Liver (tissue), 9 donors: Measurements from ENCODE around the gene CSN3. TPM values are rescaled to one million over a fixed set of nuclear protein-coding genes. Genes with fewer than 3 reads are reported as not detected.

Source experiments
- DNase-seq: peaks from one replicate; pipeline ENCODE4 v3.0.0-alpha.2; 2017; ENCODE audit warnings: low spot score
- H3K27ac ChIP-seq, 2 donors: one replicate each; pipeline ENCODE4 v1.7.0; 2013; ENCODE audit warnings: inconsistent platforms in 2 of 2, low read length in 2 of 2, control low read depth in 1 of 2, low read depth in 1 of 2, mild to moderate bottlenecking in 1 of 2
- H3K27me3 ChIP-seq, 4 donors: one replicate each; pipeline versions ENCODE4 v1.6.1 to v1.7.0; 2013; ENCODE audit warnings: low read length in 3 of 4, inconsistent platforms in 1 of 4, mild to moderate bottlenecking in 1 of 4, moderate library complexity in 1 of 4; ENCODE audit not compliant: control insufficient read depth in 4 of 4, insufficient read depth in 4 of 4
- H3K36me3 ChIP-seq, 4 donors: one replicate each; pipeline versions ENCODE4 v1.6.1 to v1.7.0; 2013; ENCODE audit warnings: low read length in 3 of 4, mild to moderate bottlenecking in 3 of 4, low read depth in 1 of 4, moderate library complexity in 1 of 4; ENCODE audit not compliant: control insufficient read depth in 4 of 4, insufficient read depth in 3 of 4
- H3K4me1 ChIP-seq, 4 donors: one replicate each; pipeline versions ENCODE4 v1.6.1 to v1.7.0; 2013; ENCODE audit warnings: low read length in 3 of 4, mild to moderate bottlenecking in 3 of 4, moderate library complexity in 1 of 4; ENCODE audit not compliant: control insufficient read depth in 4 of 4, insufficient read depth in 4 of 4
- H3K4me3 ChIP-seq, 3 donors: one replicate each; pipeline versions ENCODE4 v1.6.1 to v1.7.0; 2013; ENCODE audit warnings: low read length in 3 of 3, control low read depth in 1 of 3, low read depth in 1 of 3, mild to moderate bottlenecking in 1 of 3
- H3K9ac ChIP-seq, 2 donors: one replicate each; pipeline ENCODE4 v1.7.0; 2013; ENCODE audit warnings: low read length in 2 of 2, mild to moderate bottlenecking in 2 of 2, moderate library complexity in 2 of 2, control low read depth in 1 of 2, low read depth in 1 of 2
- H3K9me3 ChIP-seq, 4 donors: one replicate each; pipeline versions ENCODE4 v1.6.1 to v1.7.0; 2013; ENCODE audit warnings: low read length in 3 of 4; ENCODE audit not compliant: control insufficient read depth in 4 of 4
- CTCF ChIP-seq: fragments of 150-350 bp; IDR thresholded peaks from 2 replicates; pipeline ENCODE4 v1.5.1; 2017; ENCODE audit warnings: improper control_type of control experiment, low read depth, low read length; ENCODE audit not compliant: missing input control
- EGR1 ChIP-seq, 2 donors: IDR thresholded peaks; 2 replicates each; pipeline ENCODE4 v1.6.1; 2016 to 2018; ENCODE audit warnings: antibody characterized with exemption in 2 of 2, low read depth in 2 of 2
- FOXA1 ChIP-seq: IDR thresholded peaks from 2 replicates; pipeline ENCODE4 v1.6.1; 2016; ENCODE audit warnings: antibody characterized with exemption
- FOXA2 ChIP-seq: IDR thresholded peaks from 2 replicates; pipeline ENCODE4 v1.6.1; 2016; ENCODE audit warnings: antibody characterized with exemption
- GABPA ChIP-seq, 2 donors: IDR thresholded peaks in 1 of 2; conservative IDR thresholded peaks in 1 of 2; 2 replicates each; pipeline ENCODE4 v1.6.1; 2016; ENCODE audit warnings: antibody characterized with exemption in 2 of 2, mild to moderate bottlenecking in 1 of 2, moderate library complexity in 1 of 2
- HNF4A ChIP-seq, 2 donors: conservative IDR thresholded peaks; 2 replicates each; pipeline ENCODE4 v1.6.1; 2016; ENCODE audit warnings: antibody characterized with exemption in 2 of 2, mild to moderate bottlenecking in 2 of 2
- HNF4G ChIP-seq: IDR thresholded peaks from 2 replicates; pipeline ENCODE4 v1.6.1; 2016; ENCODE audit warnings: antibody characterized with exemption
- JUND ChIP-seq, 2 donors: IDR thresholded peaks; 2 replicates each; pipeline ENCODE4 v1.6.1; 2016; ENCODE audit warnings: antibody characterized with exemption in 2 of 2
- MAX ChIP-seq: IDR thresholded peaks from 2 replicates; pipeline ENCODE4 v1.6.1; 2016; ENCODE audit warnings: antibody characterized with exemption
- NR2F2 ChIP-seq: IDR thresholded peaks from 2 replicates; pipeline ENCODE4 v1.6.1; 2016; ENCODE audit warnings: antibody characterized with exemption
- RAD21 ChIP-seq, 2 donors: IDR thresholded peaks; 2 replicates each; pipeline ENCODE4 v1.6.1; 2016; ENCODE audit warnings: antibody characterized with exemption in 2 of 2, mild to moderate bottlenecking in 2 of 2
- REST ChIP-seq: IDR thresholded peaks from 2 replicates; pipeline ENCODE4 v1.6.1; 2016; ENCODE audit warnings: antibody characterized with exemption, mild to moderate bottlenecking
- RXRA ChIP-seq, 2 donors: IDR thresholded peaks; 2 replicates each; pipeline ENCODE4 v1.6.1; 2017 to 2018; ENCODE audit warnings: antibody characterized with exemption in 2 of 2, mild to moderate bottlenecking in 1 of 2
- SP1 ChIP-seq: IDR thresholded peaks from 2 replicates; pipeline ENCODE4 v1.6.1; 2018; ENCODE audit warnings: antibody characterized with exemption, mild to moderate bottlenecking
- TAF1 ChIP-seq: conservative IDR thresholded peaks from 2 replicates; pipeline ENCODE4 v1.6.1; 2016; ENCODE audit warnings: antibody characterized with exemption, mild to moderate bottlenecking
- YY1 ChIP-seq: IDR thresholded peaks from 2 replicates; pipeline ENCODE4 v1.6.1; 2016; ENCODE audit warnings: antibody characterized with exemption, mild to moderate bottlenecking
- ZBTB33 ChIP-seq: IDR thresholded peaks from 2 replicates; pipeline ENCODE4 v1.6.1; 2016; ENCODE audit warnings: antibody characterized with exemption
- WGBS: extraction: QIAGEN DNeasy Blood & Tissue Kit; methylation state at CpG from one replicate; pipeline ENCODE4 v1.1.7; 2013; 5-methylcytosine and 5-hydroxymethylcytosine counted together
- polyA plus RNA-seq, 2 donors: library from polyadenylated mRNA; stranded (reverse) in 1 of 2; unstranded in 1 of 2; fragments of 200-250 nt in 1 of 2; fragments of >200 nt in 1 of 2; fragmentation: Nextera tagmentation in 1 of 2; extraction: Ambion mirVana in 1 of 2; gene quantifications; one replicate each; pipeline versions ENCODE4 v1.2.1 to v1.2.3, GENCODE V29; 2013 to 2015
- total RNA-seq, 2 donors: library from RNA; depleted of rRNA; stranded (reverse); fragments of >200 nt; gene quantifications; one replicate each; pipeline ENCODE4 v1.2.3, GENCODE V29; 2014
- donor health status: healthy.
- donor health status: healthy.
- donor health status: healthy.
- donor health status: healthy.
- donor health status: healthy.

The CSN3 gene
- total and polyA plus RNA-seq, 4 donors: not detected

- Histone ChIP-seq H3K9me3 (no peaks in the 10 kb centered on the region), H3K4me3 (no peak overlapping the region), H3K27ac (no peak overlapping the region), H3K27me3 (no peaks in the 10 kb centered on the region), H3K4me1 (no peaks in the 10 kb centered on the region), H3K9ac (no peak overlapping the region), H3K36me3 (no peaks in the 10 kb centered on the region)
- no peak for DNase-seq
- WGBS: 78% methylated on average over 1 of the region's 1 CpG
- TF ChIP-seq JUND (IDR thresholded peaks at IDR 0.05): no peak
- TF ChIP-seq YY1: no peak
- TF ChIP-seq NR2F2: no peak
- no peak for TF ChIP-seq EGR1 (IDR thresholded peaks at IDR 0.05; ENCODE audit: low read depth in 2 of 2)
- no peak for TF ChIP-seq FOXA2
- no peak for TF ChIP-seq FOXA1
- TF ChIP-seq REST: no peak
- no peak for TF ChIP-seq TAF1
- TF ChIP-seq RAD21 (IDR thresholded peaks at IDR 0.05): no peak
- TF ChIP-seq HNF4G: no peak
- TF ChIP-seq CTCF: no peak
- TF ChIP-seq GABPA (IDR thresholded peaks at IDR 0.05 in 1 of 2, conservative IDR thresholded peaks at IDR 0.05 in 1 of 2): no peak
- TF ChIP-seq SP1: no peak
- no peak for TF ChIP-seq HNF4A (conservative IDR thresholded peaks at IDR 0.05)
- TF ChIP-seq ZBTB33: no peak
- TF ChIP-seq MAX: no peak
- no peak for TF ChIP-seq RXRA (IDR thresholded peaks at IDR 0.05)
These were observed 46.3 kb downstream of the CSN3 start for GRCh38 chr4:70288651-70289050.

- 42% methylated on average over 2 of the region's 2 CpGs for WGBS
- H3K9me3 ChIP-seq: no peaks in the 10 kb centered on the region
These were observed 48.9 kb downstream of the CSN3 start for GRCh38 chr4:70291341-70291740.

More at GRCh38 chr4:70291341-70291740, 48.9 kb downstream of the CSN3 start:
- no peak overlapping the region for H3K27ac ChIP-seq
- H3K27me3 ChIP-seq: no peaks in the 10 kb centered on the region
- no peak overlapping the region for H3K4me3 ChIP-seq
- no peaks in the 10 kb centered on the region for H3K4me1 ChIP-seq
- DNase-seq: no peak
- no peaks in the 10 kb centered on the region for H3K36me3 ChIP-seq
- H3K9ac ChIP-seq: no peak overlapping the region
- TF ChIP-seq FOXA1 (no peak), HNF4G (no peak), RAD21 (IDR thresholded peaks at IDR 0.05) (no peak), HNF4A (conservative IDR thresholded peaks at IDR 0.05) (no peak), NR2F2 (no peak), MAX (no peak), RXRA (IDR thresholded peaks at IDR 0.05) (no peak), ZBTB33 (no peak), CTCF (no peak)
